CD14-positive monocyte (primary cell): ENCODE results near the gene TMEM247. TPM values are rescaled to one million over a fixed set of nuclear protein-coding genes. Genes with fewer than 3 reads are reported as not detected.

Experiments used
- DNase-seq, 3 donors: peaks; one replicate each; pipeline ENCODE4 v3.0.0-alpha.2; 2011 to 2022
- H2AFZ ChIP-seq: 2 replicates; pipeline ENCODE4 v1.6.0; 2012; ENCODE audit warnings: mild to moderate bottlenecking, low read depth, low read length, inconsistent platforms; ENCODE audit not compliant: insufficient read depth, poor library complexity, severe bottlenecking
- H3K27ac ChIP-seq, 2 donors: 1 replicate in 1 of 2; 2 replicates in 1 of 2; pipeline ENCODE4 v1.5.1; 2012 to 2013; ENCODE audit warnings: low read length in 2 of 2, control low read depth in 1 of 2, inconsistent platforms in 1 of 2, low read depth in 1 of 2, mild to moderate bottlenecking in 1 of 2
- H3K27me3 ChIP-seq, 2 donors: one replicate each; pipeline versions ENCODE4 v1.6.0 to v1.6.1; 2011 to 2013; ENCODE audit warnings: low read length in 2 of 2; ENCODE audit not compliant: control insufficient read depth in 2 of 2, insufficient read depth in 2 of 2
- H3K36me3 ChIP-seq, 2 donors: replicated peaks in 1 of 2; 1 replicate in 1 of 2; 2 replicates in 1 of 2; pipeline versions ENCODE4 v1.5.1 to v1.6.1; 2012 to 2013; ENCODE audit warnings: low read length in 2 of 2, control low read depth in 1 of 2, inconsistent platforms in 1 of 2, mild to moderate bottlenecking in 1 of 2; ENCODE audit not compliant: insufficient read depth in 2 of 2, control insufficient read depth in 1 of 2
- H3K4me1 ChIP-seq, 2 donors: 1 replicate in 1 of 2; 2 replicates in 1 of 2; pipeline versions ENCODE4 v1.5.1 to v1.6.1; 2012 to 2013; ENCODE audit warnings: low read length in 2 of 2, control low read depth in 1 of 2, inconsistent platforms in 1 of 2, mild to moderate bottlenecking in 1 of 2, moderate library complexity in 1 of 2; ENCODE audit not compliant: insufficient read depth in 2 of 2, control insufficient read depth in 1 of 2
- H3K4me2 ChIP-seq: replicated peaks from 2 replicates; pipeline ENCODE3; 2012; ENCODE audit warnings: low read length, moderate library complexity, mild to moderate bottlenecking; ENCODE audit not compliant: poor library complexity, severe bottlenecking; ENCODE audit errors: extremely low read depth
- H3K4me3 ChIP-seq, 3 experiments: fragments of 200-600 bp in 1 of 3; sonication (generic) in 1 of 3; replicated peaks in 1 of 3; 1 replicate in 2 of 3; 2 replicates in 1 of 3; pipeline ENCODE4 v1.5.1; 2011 to 2013; ENCODE audit warnings: low read length in 3 of 3, mild to moderate bottlenecking in 3 of 3, control low read depth in 2 of 3, low read depth in 2 of 3, inconsistent platforms in 1 of 3, moderate library complexity in 1 of 3
- H3K79me2 ChIP-seq: 2 replicates; pipeline ENCODE4 v1.6.0; 2012; ENCODE audit warnings: mild to moderate bottlenecking, control low read depth, inconsistent platforms, low read length, moderate library complexity; ENCODE audit not compliant: insufficient read depth
- H3K9ac ChIP-seq: 2 replicates; pipeline ENCODE4 v1.6.0; 2017; ENCODE audit warnings: low read length, mild to moderate bottlenecking; ENCODE audit not compliant: insufficient read depth, poor library complexity, severe bottlenecking
- H3K9me3 ChIP-seq, 2 donors: replicated peaks in 1 of 2; 1 replicate in 1 of 2; 2 replicates in 1 of 2; pipeline versions ENCODE4 v1.5.1 to v1.6.1; 2012 to 2013; ENCODE audit warnings: low read length in 2 of 2, control low read depth in 1 of 2; ENCODE audit not compliant: control insufficient read depth in 1 of 2, insufficient read depth in 1 of 2
- H4K20me1 ChIP-seq: 2 replicates; pipeline ENCODE4 v1.6.0; 2012; ENCODE audit warnings: mild to moderate bottlenecking, low read length, control low read depth, moderate library complexity; ENCODE audit not compliant: insufficient read depth
- H3K27ac Mint-ChIP-seq, 7 donors: one replicate each; pipeline ENCODE4 v1.8.0; 2020; ENCODE audit warnings: mild to moderate bottlenecking in 7 of 7, mixed read lengths in 7 of 7, moderate library complexity in 6 of 7, inconsistent platforms in 2 of 7
- H3K27me3 Mint-ChIP-seq, 3 donors: one replicate each; pipeline ENCODE4 v1.8.0; 2021 to 2022; ENCODE audit warnings: low read depth in 3 of 3, mild to moderate bottlenecking in 3 of 3, mixed read lengths in 3 of 3, moderate library complexity in 3 of 3, inconsistent platforms in 1 of 3
- H3K36me3 Mint-ChIP-seq, 2 donors: one replicate each; pipeline ENCODE4 v1.8.0; 2020; ENCODE audit warnings: mixed read lengths in 2 of 2, inconsistent platforms in 1 of 2, mild to moderate bottlenecking in 1 of 2
- H3K4me1 Mint-ChIP-seq: one replicate; pipeline ENCODE4 v1.8.0; 2020; ENCODE audit warnings: mild to moderate bottlenecking, mixed read lengths
- H3K4me3 Mint-ChIP-seq, 2 donors: one replicate each; pipeline ENCODE4 v1.8.0; 2020; ENCODE audit warnings: mild to moderate bottlenecking in 2 of 2, mixed read lengths in 2 of 2, moderate library complexity in 1 of 2
- H3K9me3 Mint-ChIP-seq, 7 donors: one replicate each; pipeline ENCODE4 v1.8.0; 2020 to 2022; ENCODE audit warnings: mixed read lengths in 7 of 7, mild to moderate bottlenecking in 6 of 7, moderate library complexity in 6 of 7, inconsistent platforms in 2 of 7
- WGBS: methylation state at CpG from one replicate; pipeline ENCODE4 v1.1.5; 2013; ENCODE audit warnings: missing lambda C conversion rate; ENCODE audit not compliant: insufficient coverage; 5-methylcytosine and 5-hydroxymethylcytosine counted together
- intact Hi-C, 2 donors: fragments of 100-400 bp; cut with micrococcal nuclease; formaldehyde crosslinking; loops; one replicate each; pipeline versions ENCODE4 v1.15.0 to v1.15.1; 2023
- polyA plus RNA-seq, 3 donors: library from polyadenylated mRNA; depleted of rRNA in 1 of 3; unstranded in 2 of 3; stranded (reverse) in 1 of 3; fragments of 300-500 nt in 2 of 3; fragments of >200 nt in 1 of 3; fragmentation: Illumina TruSeq in 2 of 3; gene quantifications; 1 replicate in 2 of 3; 2 replicates in 1 of 3; pipeline ENCODE4 v1.2.3, GENCODE V29; 2012 to 2021
- TF ChIP-seq, protein P1 (sequence below): fragments of 200-600 bp; IDR thresholded peaks from one replicate; pipeline ENCODE4 v1.8.0; 2022; ENCODE audit warnings: antibody characterized with exemption, mild to moderate bottlenecking

TMEM247 gene
- polyA plus RNA-seq, 3 donors = not detected

DNA sequence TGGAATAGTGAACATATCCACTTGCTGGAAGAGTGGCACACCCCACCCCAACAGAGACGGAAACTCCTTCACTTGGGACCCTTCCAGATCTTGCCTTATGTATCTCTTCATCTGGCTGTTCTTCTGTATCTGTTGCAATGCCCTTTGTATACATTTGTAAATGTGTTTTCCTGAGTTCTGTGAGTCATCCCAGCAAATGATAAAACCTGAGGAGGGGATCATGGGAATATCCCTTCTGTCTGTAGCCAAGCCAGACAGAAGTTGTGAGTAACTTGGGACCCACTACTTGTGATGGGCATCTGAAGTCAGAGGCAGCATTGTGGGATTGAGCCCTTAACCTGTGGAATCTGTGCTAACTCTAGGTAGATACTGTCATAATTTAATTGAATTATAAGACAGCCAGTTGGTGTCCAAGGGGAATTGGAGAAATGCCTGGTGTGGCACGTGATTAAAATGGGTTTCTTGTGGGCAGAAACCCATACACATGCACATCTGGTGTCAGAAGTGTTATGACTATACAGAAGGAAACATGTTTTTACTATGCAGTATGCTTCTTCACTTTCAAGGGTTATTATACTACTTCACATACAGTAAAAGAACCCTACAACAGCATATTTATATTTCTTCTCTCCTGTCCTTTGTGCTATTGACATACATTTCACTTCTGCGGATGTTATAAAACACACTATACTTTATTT, 32.3 kb upstream of the TMEM247 start:
- no peaks in the 10 kb centered on the region for H3K79me2 ChIP-seq
- Mint-ChIP-seq H3K27ac (no peak overlapping the region), H3K9me3 (peaks cover 6 to 16% (median 12%) of the 10 kb centered on the region in 7 donors), H3K36me3 (no peaks in the 10 kb centered on the region), H3K27me3 (peaks cover 0 to 1% (median 0%) of the 10 kb centered on the region in 3 donors), H3K4me1 (no peaks in the 10 kb centered on the region), H3K4me3 (no peak overlapping the region)
- H3K27ac ChIP-seq = no peak overlapping the region
- no peaks in the 10 kb centered on the region for H3K4me1 ChIP-seq
- no peak overlapping the region for H3K4me3 ChIP-seq
- H3K27me3 ChIP-seq = no peaks in the 10 kb centered on the region
- TF ChIP-seq, protein P1, sequence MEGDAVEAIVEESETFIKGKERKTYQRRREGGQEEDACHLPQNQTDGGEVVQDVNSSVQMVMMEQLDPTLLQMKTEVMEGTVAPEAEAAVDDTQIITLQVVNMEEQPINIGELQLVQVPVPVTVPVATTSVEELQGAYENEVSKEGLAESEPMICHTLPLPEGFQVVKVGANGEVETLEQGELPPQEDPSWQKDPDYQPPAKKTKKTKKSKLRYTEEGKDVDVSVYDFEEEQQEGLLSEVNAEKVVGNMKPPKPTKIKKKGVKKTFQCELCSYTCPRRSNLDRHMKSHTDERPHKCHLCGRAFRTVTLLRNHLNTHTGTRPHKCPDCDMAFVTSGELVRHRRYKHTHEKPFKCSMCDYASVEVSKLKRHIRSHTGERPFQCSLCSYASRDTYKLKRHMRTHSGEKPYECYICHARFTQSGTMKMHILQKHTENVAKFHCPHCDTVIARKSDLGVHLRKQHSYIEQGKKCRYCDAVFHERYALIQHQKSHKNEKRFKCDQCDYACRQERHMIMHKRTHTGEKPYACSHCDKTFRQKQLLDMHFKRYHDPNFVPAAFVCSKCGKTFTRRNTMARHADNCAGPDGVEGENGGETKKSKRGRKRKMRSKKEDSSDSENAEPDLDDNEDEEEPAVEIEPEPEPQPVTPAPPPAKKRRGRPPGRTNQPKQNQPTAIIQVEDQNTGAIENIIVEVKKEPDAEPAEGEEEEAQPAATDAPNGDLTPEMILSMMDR = no peak
- intact Hi-C loops = no loop called here
- no peaks in the 10 kb centered on the region for H3K36me3 ChIP-seq
- no peaks in the 10 kb centered on the region for H4K20me1 ChIP-seq
- H2AFZ ChIP-seq = no peak overlapping the region
- no peak overlapping the region for H3K4me2 ChIP-seq
- no peak for DNase-seq
- no CpG with 5 or more reads among the region's 3 CpGs for WGBS
- peaks cover 0 to 3% of the 10 kb centered on the region in 2 donors for H3K9me3 ChIP-seq
- H3K9ac ChIP-seq = no peak overlapping the region

DNA sequence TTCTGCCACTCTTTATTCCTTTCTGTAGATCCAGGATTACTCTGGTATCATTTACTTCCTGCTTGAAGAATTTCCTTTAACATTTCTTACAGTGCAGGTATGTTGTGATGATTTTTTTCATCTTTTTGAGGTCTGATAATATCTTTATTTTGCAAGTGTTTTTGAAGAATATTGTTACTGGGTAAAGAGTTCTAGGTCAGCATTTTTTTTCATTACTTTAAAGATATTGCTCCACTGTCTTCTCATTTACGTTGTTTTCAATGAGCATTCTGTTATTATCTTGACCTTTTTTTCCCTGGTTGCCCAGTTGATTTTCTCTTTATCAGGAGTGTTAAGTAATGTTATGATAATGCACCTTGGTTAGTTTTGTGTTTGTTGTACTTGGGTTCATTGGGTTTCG, 31.7 kb upstream of the TMEM247 start:
- no peak overlapping the region for H3K9ac ChIP-seq
- H2AFZ ChIP-seq = no peak overlapping the region
- Mint-ChIP-seq H3K9me3 (peaks cover 6 to 16% (median 12%) of the 10 kb centered on the region in 7 donors), H3K4me3 (no peak overlapping the region), H3K27me3 (peaks cover 0 to 1% (median 0%) of the 10 kb centered on the region in 3 donors), H3K36me3 (no peaks in the 10 kb centered on the region), H3K27ac (no peak overlapping the region), H3K4me1 (no peaks in the 10 kb centered on the region)
- no peak overlapping the region for H3K27ac ChIP-seq
- no peak overlapping the region for H3K4me3 ChIP-seq
- intact Hi-C loops = no loop called here
- TF ChIP-seq, protein P1 = no peak
- H3K36me3 ChIP-seq = no peaks in the 10 kb centered on the region
- H3K4me1 ChIP-seq = no peaks in the 10 kb centered on the region
- H3K4me2 ChIP-seq = no peak overlapping the region
- no peaks in the 10 kb centered on the region for H3K79me2 ChIP-seq
- H4K20me1 ChIP-seq = no peaks in the 10 kb centered on the region
- peaks cover 0 to 3% of the 10 kb centered on the region in 2 donors for H3K9me3 ChIP-seq
- DNase-seq = no peak
- WGBS = no CpG with 5 or more reads among the region's 2 CpGs
- no peaks in the 10 kb centered on the region for H3K27me3 ChIP-seq
